RWPE1 (cell line): ENCODE data around the gene NHS.

Source experiments
- CTCF ChIA-PET: fragments of 350-600 bp; sonication (Branson Sonifier 250); formaldehyde crosslinking; extraction: SDS; loops from one replicate; lab custom pipeline; 2021; lab: Yijun Ruan, JAX
- POLR2A ChIA-PET: fragments of 400-600 bp; formaldehyde crosslinking; extraction: SDS; loops from one replicate; lab custom pipeline; 2020; ENCODE audit warnings: antibody characterized with exemption; ENCODE audit not compliant: low non-redundant PET; lab: Yijun Ruan, JAX
- DNase-seq: peaks from one replicate; pipeline ENCODE4 v3.0.0; 2012; ENCODE audit warnings: low spot score
- H3K27ac ChIP-seq: fragments of 450-650 bp; 2 replicates; pipeline ENCODE4 v1.5.1; 2017
- CTCF ChIP-seq: fragments of 450-650 bp; conservative IDR thresholded peaks from 2 replicates; pipeline ENCODE4 v1.5.1; 2017; ENCODE audit warnings: low read depth, mild to moderate bottlenecking

Gene NHS

GRCh38 chrX:17736478-17736855 is 361.5 kb downstream of the NHS start:
- CTCF ChIA-PET, result no interaction called here
- H3K27ac ChIP-seq, result peak overlapping the region; percentile 88
- POLR2A ChIA-PET, result no interaction called here
- no peak for DNase-seq
- TF ChIP-seq CTCF, result no peak

- DNase-seq, result peak; percentile 92
- ChIA-PET POLR2A (interaction anchor here (0.6 kb wide), 1 partner anchor 45 kb away, joined by 4 read pairs; no protein-coding TSS in a partner anchor), CTCF (no interaction called here)
- TF ChIP-seq CTCF, result no peak
- peak within 1 kb of the TSS; percentile 88 for H3K27ac ChIP-seq
Observed at GRCh38 chrX:17736856-17737709, 362.1 kb downstream of the NHS start, which contains the start of gene SCML1. SCML1 (plus strand) TSS chrX:17737493; CDS start chrX:17744187, 6,694 bp downstream.

- no peak for TF ChIP-seq CTCF
- no peak for DNase-seq
- ChIA-PET POLR2A (no interaction called here), CTCF (no interaction called here)
- peak overlapping the region; percentile 88 for H3K27ac ChIP-seq
Observed at GRCh38 chrX:17737710-17737985, 362.6 kb downstream of the NHS start.

- DNase-seq, result no peak
- ChIA-PET POLR2A (no interaction called here), CTCF (interaction anchor here (0.6 kb wide), 1 partner anchor 477 kb away, joined by 5 read pairs; no protein-coding TSS in a partner anchor)
- no peak for TF ChIP-seq CTCF
- peak overlapping the region; percentile 88 for H3K27ac ChIP-seq
Observed at GRCh38 chrX:17737986-17738713, 363.1 kb downstream of the NHS start.

- TF ChIP-seq CTCF, result no peak
- peak overlapping the region; percentile 88 for H3K27ac ChIP-seq
- no peak for DNase-seq
- POLR2A ChIA-PET, result no interaction called here
- CTCF ChIA-PET, result interaction anchor here (0.6 kb wide), 1 partner anchor 476 kb away, joined by 5 read pairs; no protein-coding TSS in a partner anchor
Observed at GRCh38 chrX:17738737-17739535, 363.9 kb downstream of the NHS start.
